ENCODE measurements around the gene SLC15A4. TPM values are rescaled to one million over a fixed set of nuclear protein-coding genes. Genes with fewer than 3 reads are reported as not detected.

SLC15A4 gene
- total RNA-seq, 1 experiment from 2014 or later = 21.6 TPM

- peaks cover 6 to 9% (median 6%) of the 10 kb centered on the region in 3 experiments; a peak in 6 of 7 replicates for H3K36me3 Mint-ChIP-seq (ENCODE audit: insufficient read depth in 1 of 3, low read depth in 3 of 3)
- peaks cover 0 to 6% of the 10 kb centered on the region in 2 experiments; a peak in 2 of 5 replicates for H3K9me3 Mint-ChIP-seq
- no peak overlapping the region for H2BK15ac ChIP-seq (ENCODE audit: low read depth, low read length)
- peaks cover 38% of the 10 kb centered on the region for H3K27me3 Mint-ChIP-seq (ENCODE audit: low read depth)
- no peak overlapping the region for H3K56ac ChIP-seq (ENCODE audit: insufficient read length, low read depth, low read length)
- no peak overlapping the region for H2AK5ac ChIP-seq (ENCODE audit: insufficient read length, low read length)
- TF ChIP-seq CTCF (conservative IDR thresholded peaks at IDR 0.05) = no peak
- H3T11ph ChIP-seq (ENCODE audit: low read length) = no peak overlapping the region
- H3K27ac Mint-ChIP-seq = no peak overlapping the region
- no peak overlapping the region for H4K8ac ChIP-seq (replicated peaks; ENCODE audit: insufficient read length, low read depth, low read length)
- H3K79me1 ChIP-seq (ENCODE audit: insufficient read depth, low read depth, low read length, poor library complexity, severe bottlenecking) = no peaks in the 10 kb centered on the region
- H3K18ac ChIP-seq (ENCODE audit: insufficient read length, low read depth, low read length) = no peak overlapping the region
- no peaks in the 10 kb centered on the region for H3K23me2 ChIP-seq (ENCODE audit: insufficient read length, low read depth, low read length, poor library complexity, severe bottlenecking)
- H3K27ac ChIP-seq (ENCODE audit: insufficient read length, low read depth, low read length) = no peak overlapping the region
- H4K20me1 ChIP-seq (ENCODE audit: control insufficient read depth, insufficient read depth, insufficient read length) = no peaks in the 10 kb centered on the region
- H3K23ac ChIP-seq (ENCODE audit: insufficient read length, low read depth, low read length) = no peak overlapping the region
- H3K9me3 ChIP-seq (ENCODE audit: control insufficient read depth, low read depth, low read length) = no peaks in the 10 kb centered on the region
- H3K4ac ChIP-seq (ENCODE audit: low read depth, low read length) = no peak overlapping the region
- H2AFZ ChIP-seq (ENCODE audit: low read length) = no peak overlapping the region
- no peaks in the 10 kb centered on the region for H3K79me2 ChIP-seq (ENCODE audit: insufficient read depth, low read length)
- no peak overlapping the region for H3K4me3 Mint-ChIP-seq
- no peak overlapping the region for H4K5ac ChIP-seq (ENCODE audit: insufficient read length, low read depth, low read length)
- H2BK5ac ChIP-seq (ENCODE audit: insufficient read length, low read length) = no peak overlapping the region
- no peak overlapping the region for H2BK12ac ChIP-seq (ENCODE audit: insufficient read length, low read depth, low read length)
- H3K27me3 ChIP-seq (ENCODE audit: insufficient read depth, low read length) = peaks cover 4% of the 10 kb centered on the region; the same call in 1 of the 2 replicates
- no peak overlapping the region for H3K9ac ChIP-seq (ENCODE audit: extremely low read depth, insufficient read length, low read length)
- H2BK120ac ChIP-seq (ENCODE audit: low read depth, low read length, poor library complexity, severe bottlenecking) = no peak overlapping the region
- no peaks in the 10 kb centered on the region for H3K4me1 ChIP-seq (ENCODE audit: insufficient read depth, low read length)
- no peak overlapping the region for H2BK20ac ChIP-seq (ENCODE audit: low read depth, low read length, poor library complexity, severe bottlenecking)
- WGBS (ENCODE audit: extremely low coverage, insufficient read length, low lambda C conversion rate) = no CpG with 5 or more reads among the region's 7 CpGs
- peaks cover 24 to 32% of the 10 kb centered on the region in 2 experiments for H3K4me1 Mint-ChIP-seq
- no peak for DNase-seq
- H3K14ac ChIP-seq (ENCODE audit: insufficient read depth, low read length) = no peak overlapping the region
- no peak overlapping the region for H4K91ac ChIP-seq (ENCODE audit: insufficient read length, low read depth, low read length)
- H3K4me2 ChIP-seq (ENCODE audit: insufficient read depth, insufficient read length, low read length) = no peak overlapping the region
Observed at GRCh38 chr12:128856791-128857078, 33.0 kb upstream of the SLC15A4 start.
